NCI-H146 (cell line): ENCODE data around the gene TXK.
A peak's percentile ranks its signal among the peaks of the same experiment; 100 is the strongest.
"Not testable (repeated sequence)": the region's sequence is repeated elsewhere in the genome, so short reads cannot be mapped to it uniquely, and the experiment has no call there.

Experiments
- DNase-seq: peaks from one replicate; lab custom pipeline; 2025; lab: John Stamatoyannopoulos, UW

The TXK gene

GRCh38 chr4:48134081-48134480 is at the start of gene TXK:
TSS of gene TXK (minus strand) at chr4:48134250. CDS start at chr4:48134170, 80 bp downstream.
- no peak for DNase-seq

GRCh38 chr4:48180234-48180633 is 46.2 kb upstream of the TXK start:
- DNase-seq: no peak

- DNase-seq: peak; percentile 88
Measured at GRCh38 chr4:48178931-48179330, 44.9 kb upstream of the TXK start.

- no peak for DNase-seq
Measured at GRCh38 chr4:48175806-48176205, 41.8 kb upstream of the TXK start.

GRCh38 chr4:48175328-48175727 is 41.3 kb upstream of the TXK start:
- no peak for DNase-seq

- no peak for DNase-seq
Measured at GRCh38 chr4:48173056-48173991, 39.3 kb upstream of the TXK start.

- DNase-seq: no peak
Measured at GRCh38 chr4:48172651-48173050, 38.6 kb upstream of the TXK start.

- no peak for DNase-seq
Measured at GRCh38 chr4:48169636-48170035, 35.6 kb upstream of the TXK start.

GRCh38 chr4:48167538-48168263 is 33.7 kb upstream of the TXK start:
- no peak for DNase-seq

GRCh38 chr4:48164561-48164960 is 30.5 kb upstream of the TXK start:
- DNase-seq: not testable (repeated sequence)

- DNase-seq: no peak
Measured at GRCh38 chr4:48163746-48164145, 29.7 kb upstream of the TXK start.

- no peak for DNase-seq
Measured at GRCh38 chr4:48162162-48162561, 28.1 kb upstream of the TXK start.

GRCh38 chr4:48157271-48157670 is 23.2 kb upstream of the TXK start:
- no peak for DNase-seq

- DNase-seq: no peak
Measured at GRCh38 chr4:48156423-48156822, 22.4 kb upstream of the TXK start.

- DNase-seq: no peak
Measured at GRCh38 chr4:48153791-48154550, 19.9 kb upstream of the TXK start.

GRCh38 chr4:48152259-48152658 is 18.2 kb upstream of the TXK start:
- no peak for DNase-seq

GRCh38 chr4:48149827-48150370 is 15.8 kb upstream of the TXK start:
- no peak for DNase-seq

- DNase-seq: no peak
Measured at GRCh38 chr4:48147621-48148020, 13.6 kb upstream of the TXK start.

GRCh38 chr4:48141048-48141447 is 7.0 kb upstream of the TXK start:
- DNase-seq: peak; percentile 47

- no peak for DNase-seq
Measured at GRCh38 chr4:48139691-48140090, 5.6 kb upstream of the TXK start.

GRCh38 chr4:48138936-48139335 is 4.9 kb upstream of the TXK start:
- DNase-seq: no peak

GRCh38 chr4:48138511-48138910 is 4.5 kb upstream of the TXK start:
- no peak for DNase-seq
